CD14-positive monocyte (primary cell): Measurements from ENCODE around the gene ELF5. TPM values are rescaled to one million over a fixed set of nuclear protein-coding genes. Genes with fewer than 3 reads are reported as not detected.

Source experiments
- DNase-seq, 3 donors: peaks; one replicate each; pipeline ENCODE4 v3.0.0-alpha.2; 2011 to 2022
- H2AFZ ChIP-seq: 2 replicates; pipeline ENCODE4 v1.6.0; 2012; ENCODE audit warnings: mild to moderate bottlenecking, low read depth, low read length, inconsistent platforms; ENCODE audit not compliant: insufficient read depth, poor library complexity, severe bottlenecking
- H3K27ac ChIP-seq, 2 donors: 1 replicate in 1 of 2; 2 replicates in 1 of 2; pipeline ENCODE4 v1.5.1; 2012 to 2013; ENCODE audit warnings: low read length in 2 of 2, control low read depth in 1 of 2, inconsistent platforms in 1 of 2, low read depth in 1 of 2, mild to moderate bottlenecking in 1 of 2
- H3K27me3 ChIP-seq, 2 donors: one replicate each; pipeline versions ENCODE4 v1.6.0 to v1.6.1; 2011 to 2013; ENCODE audit warnings: low read length in 2 of 2; ENCODE audit not compliant: control insufficient read depth in 2 of 2, insufficient read depth in 2 of 2
- H3K36me3 ChIP-seq, 2 donors: replicated peaks in 1 of 2; 1 replicate in 1 of 2; 2 replicates in 1 of 2; pipeline versions ENCODE4 v1.5.1 to v1.6.1; 2012 to 2013; ENCODE audit warnings: low read length in 2 of 2, control low read depth in 1 of 2, inconsistent platforms in 1 of 2, mild to moderate bottlenecking in 1 of 2; ENCODE audit not compliant: insufficient read depth in 2 of 2, control insufficient read depth in 1 of 2
- H3K4me1 ChIP-seq, 2 donors: 1 replicate in 1 of 2; 2 replicates in 1 of 2; pipeline versions ENCODE4 v1.5.1 to v1.6.1; 2012 to 2013; ENCODE audit warnings: low read length in 2 of 2, control low read depth in 1 of 2, inconsistent platforms in 1 of 2, mild to moderate bottlenecking in 1 of 2, moderate library complexity in 1 of 2; ENCODE audit not compliant: insufficient read depth in 2 of 2, control insufficient read depth in 1 of 2
- H3K4me2 ChIP-seq: replicated peaks from 2 replicates; pipeline ENCODE3; 2012; ENCODE audit warnings: low read length, moderate library complexity, mild to moderate bottlenecking; ENCODE audit not compliant: poor library complexity, severe bottlenecking; ENCODE audit errors: extremely low read depth
- H3K4me3 ChIP-seq, 3 experiments: fragments of 200-600 bp in 1 of 3; sonication (generic) in 1 of 3; replicated peaks in 1 of 3; 1 replicate in 2 of 3; 2 replicates in 1 of 3; pipeline ENCODE4 v1.5.1; 2011 to 2013; ENCODE audit warnings: low read length in 3 of 3, mild to moderate bottlenecking in 3 of 3, control low read depth in 2 of 3, low read depth in 2 of 3, inconsistent platforms in 1 of 3, moderate library complexity in 1 of 3
- H3K79me2 ChIP-seq: 2 replicates; pipeline ENCODE4 v1.6.0; 2012; ENCODE audit warnings: mild to moderate bottlenecking, control low read depth, inconsistent platforms, low read length, moderate library complexity; ENCODE audit not compliant: insufficient read depth
- H3K9ac ChIP-seq: 2 replicates; pipeline ENCODE4 v1.6.0; 2017; ENCODE audit warnings: low read length, mild to moderate bottlenecking; ENCODE audit not compliant: insufficient read depth, poor library complexity, severe bottlenecking
- H3K9me3 ChIP-seq, 2 donors: replicated peaks in 1 of 2; 1 replicate in 1 of 2; 2 replicates in 1 of 2; pipeline versions ENCODE4 v1.5.1 to v1.6.1; 2012 to 2013; ENCODE audit warnings: low read length in 2 of 2, control low read depth in 1 of 2; ENCODE audit not compliant: control insufficient read depth in 1 of 2, insufficient read depth in 1 of 2
- H4K20me1 ChIP-seq: 2 replicates; pipeline ENCODE4 v1.6.0; 2012; ENCODE audit warnings: mild to moderate bottlenecking, low read length, control low read depth, moderate library complexity; ENCODE audit not compliant: insufficient read depth
- H3K27ac Mint-ChIP-seq, 7 donors: one replicate each; pipeline ENCODE4 v1.8.0; 2020; ENCODE audit warnings: mild to moderate bottlenecking in 7 of 7, mixed read lengths in 7 of 7, moderate library complexity in 6 of 7, inconsistent platforms in 2 of 7
- H3K27me3 Mint-ChIP-seq, 3 donors: one replicate each; pipeline ENCODE4 v1.8.0; 2021 to 2022; ENCODE audit warnings: low read depth in 3 of 3, mild to moderate bottlenecking in 3 of 3, mixed read lengths in 3 of 3, moderate library complexity in 3 of 3, inconsistent platforms in 1 of 3
- H3K36me3 Mint-ChIP-seq, 2 donors: one replicate each; pipeline ENCODE4 v1.8.0; 2020; ENCODE audit warnings: mixed read lengths in 2 of 2, inconsistent platforms in 1 of 2, mild to moderate bottlenecking in 1 of 2
- H3K4me1 Mint-ChIP-seq: one replicate; pipeline ENCODE4 v1.8.0; 2020; ENCODE audit warnings: mild to moderate bottlenecking, mixed read lengths
- H3K4me3 Mint-ChIP-seq, 2 donors: one replicate each; pipeline ENCODE4 v1.8.0; 2020; ENCODE audit warnings: mild to moderate bottlenecking in 2 of 2, mixed read lengths in 2 of 2, moderate library complexity in 1 of 2
- H3K9me3 Mint-ChIP-seq, 7 donors: one replicate each; pipeline ENCODE4 v1.8.0; 2020 to 2022; ENCODE audit warnings: mixed read lengths in 7 of 7, mild to moderate bottlenecking in 6 of 7, moderate library complexity in 6 of 7, inconsistent platforms in 2 of 7
- CTCF ChIP-seq: fragments of 200-600 bp; IDR thresholded peaks from one replicate; pipeline ENCODE4 v1.8.0; 2022; ENCODE audit warnings: antibody characterized with exemption, mild to moderate bottlenecking
- WGBS: methylation state at CpG from one replicate; pipeline ENCODE4 v1.1.5; 2013; ENCODE audit warnings: missing lambda C conversion rate; ENCODE audit not compliant: insufficient coverage; 5-methylcytosine and 5-hydroxymethylcytosine counted together
- intact Hi-C, 2 donors: fragments of 100-400 bp; cut with micrococcal nuclease; formaldehyde crosslinking; loops; one replicate each; pipeline versions ENCODE4 v1.15.0 to v1.15.1; 2023
- polyA plus RNA-seq, 3 donors: library from polyadenylated mRNA; depleted of rRNA in 1 of 3; unstranded in 2 of 3; stranded (reverse) in 1 of 3; fragments of 300-500 nt in 2 of 3; fragments of >200 nt in 1 of 3; fragmentation: Illumina TruSeq in 2 of 3; gene quantifications; 1 replicate in 2 of 3; 2 replicates in 1 of 3; pipeline ENCODE4 v1.2.3, GENCODE V29; 2012 to 2021

ELF5 gene
- polyA plus RNA-seq, 3 donors, result 0.27 TPM; not detected in 2

DNA sequence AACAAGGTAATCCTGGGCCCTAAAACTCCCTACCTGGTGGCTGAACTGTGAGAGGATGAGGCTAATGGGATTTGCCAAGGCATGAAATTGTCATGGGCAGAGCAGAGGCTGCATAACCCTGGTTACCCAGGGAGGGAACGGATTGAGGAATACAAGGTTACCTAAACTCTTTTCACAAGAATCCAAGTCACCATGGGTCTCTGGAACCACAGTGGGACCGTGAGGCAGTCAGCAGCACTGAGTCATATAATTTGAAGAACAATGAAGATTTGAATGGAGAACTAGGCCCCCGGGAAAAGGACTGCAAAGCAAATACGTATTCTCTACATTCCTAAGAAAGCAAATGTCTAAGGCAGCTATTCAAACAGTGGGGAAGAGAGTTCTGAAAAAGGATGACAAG lies 55.1 kb downstream of the ELF5 start:
- Histone ChIP-seq H3K79me2 (peaks cover 69% of the 10 kb centered on the region), H4K20me1 (peaks cover 38% of the 10 kb centered on the region), H3K27ac (peak overlapping the region in 1 of 2 donors; percentile 27), H2AFZ (no peak overlapping the region), H3K4me2 (no peak overlapping the region), H3K9me3 (no peaks in the 10 kb centered on the region), H3K36me3 (peaks cover 96 to 100% of the 10 kb centered on the region in 2 donors), H3K9ac (no peak overlapping the region), H3K4me1 (no peaks in the 10 kb centered on the region), H3K27me3 (no peaks in the 10 kb centered on the region), H3K4me3 (no peak overlapping the region)
- Mint-ChIP-seq H3K27ac (peak overlapping the region in 2 of 7 donors; percentile 54 to 57), H3K27me3 (no peaks in the 10 kb centered on the region), H3K4me3 (no peak overlapping the region), H3K4me1 (no peaks in the 10 kb centered on the region), H3K36me3 (peaks cover 91 to 96% of the 10 kb centered on the region in 2 donors), H3K9me3 (peaks cover 0 to 2% (median 0%) of the 10 kb centered on the region in 7 donors)
- no peak for DNase-seq
- intact Hi-C loops, result loop anchor here (10.0 kb wide), 2 partner anchors 54 to 94 kb away; no protein-coding TSS in a partner anchor
- whole genome bisulfite sequencing, result no CpG with 5 or more reads among the region's 4 CpGs
- no peak for TF ChIP-seq CTCF

- peaks cover 90 to 95% of the 10 kb centered on the region in 2 donors for H3K36me3 Mint-ChIP-seq
Observed at GRCh38 chr11:34457607-34458006, 56.0 kb downstream of the ELF5 start.

More at GRCh38 chr11:34457607-34458006, 56.0 kb downstream of the ELF5 start:
- H3K27me3 ChIP-seq, result no peaks in the 10 kb centered on the region
- H4K20me1 ChIP-seq, result peaks cover 42% of the 10 kb centered on the region
- H3K27me3 Mint-ChIP-seq, result no peaks in the 10 kb centered on the region
- H3K27ac Mint-ChIP-seq, result peak overlapping the region in 1 of 7 donors; percentile 6
- no peak overlapping the region for H2AFZ ChIP-seq
- no peak overlapping the region for H3K9ac ChIP-seq
- H3K4me2 ChIP-seq, result no peak overlapping the region
- H3K4me3 ChIP-seq, result no peak overlapping the region
- no peaks in the 10 kb centered on the region for H3K4me1 Mint-ChIP-seq
- H3K9me3 Mint-ChIP-seq, result peaks cover 0 to 2% (median 0%) of the 10 kb centered on the region in 7 donors
- peaks cover 96 to 100% of the 10 kb centered on the region in 2 donors for H3K36me3 ChIP-seq
- no peak overlapping the region for H3K27ac ChIP-seq
- WGBS, result no CpG with 5 or more reads among the region's 2 CpGs
- H3K9me3 ChIP-seq, result no peaks in the 10 kb centered on the region
- no peak for DNase-seq
- peaks cover 73% of the 10 kb centered on the region for H3K79me2 ChIP-seq
- H3K4me1 ChIP-seq, result no peaks in the 10 kb centered on the region
- H3K4me3 Mint-ChIP-seq, result no peak overlapping the region
- intact Hi-C loops, result loop anchor here (10.0 kb wide), 2 partner anchors 53 to 93 kb away; no protein-coding TSS in a partner anchor
- TF ChIP-seq CTCF, result no peak
